Spleen (tissue), 7 donors: ENCODE results near the gene PLB1.

Source experiments
- CTCF ChIP-seq, 11 experiments: fragments of 200-600 bp in 7 of 11; fragments of 450-650 bp in 4 of 11; sonication (generic) in 4 of 11; IDR thresholded peaks in 8 of 11; conservative IDR thresholded peaks in 3 of 11; 1 replicate in 7 of 11; 2 replicates in 4 of 11; pipeline versions ENCODE4 v1.4.0 to v1.8.0; 2016 to 2021; ENCODE audit warnings: antibody characterized with exemption in 11 of 11, inconsistent platforms in 4 of 11, mild to moderate bottlenecking in 1 of 11
- POLR2A ChIP-seq, 3 donors: fragments of 450-650 bp; IDR thresholded peaks; one replicate each; pipeline ENCODE4 v1.5.1; 2017; ENCODE audit warnings: antibody characterized with exemption in 3 of 3, mild to moderate bottlenecking in 1 of 3
- donor health status: DM: no; HTN: no; CAD: no; lungs with moderate emphysema.
- donor health status: DM: no; HTN: no; CAD: no.
- donor health status: DM: no; HTN: no; CAD: no.

DNA sequence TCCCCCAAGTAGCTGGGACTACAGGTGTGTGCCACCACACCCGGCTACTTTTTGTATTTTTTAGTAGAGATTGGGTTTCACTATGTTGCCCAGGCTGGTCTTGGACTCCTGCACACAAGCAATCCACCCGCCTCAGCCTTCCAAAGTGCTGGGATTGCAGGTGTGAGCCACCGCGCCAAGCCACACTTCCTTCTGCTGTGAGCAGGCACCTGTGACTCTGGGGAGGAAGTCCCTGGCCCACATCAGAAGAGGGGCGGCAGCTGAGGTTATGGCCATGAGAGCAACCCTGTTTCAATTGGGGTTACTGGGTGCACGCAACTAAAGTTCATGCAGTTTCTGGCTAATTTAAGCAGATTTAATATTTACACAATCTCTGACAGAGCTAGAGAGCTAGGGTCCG lies 91.0 kb downstream of the PLB1 start:
- TF ChIP-seq CTCF (IDR thresholded peaks at IDR 0.05 in 8 of 11, conservative IDR thresholded peaks at IDR 0.05 in 3 of 11) (no peak), POLR2A (IDR thresholded peaks at IDR 0.05) (no peak)
